ENCODE measurements around the gene C3orf33.

The C3orf33 gene

GRCh38 chr3:155739154-155739553 lies 66.9 kb downstream of the C3orf33 start:
- TF ChIP-seq CSDC2 (CRISPR knock-in tag; IDR thresholded peaks at IDR 0.05) (no peak), ZNF70 (CRISPR knock-in tag; IDR thresholded peaks at IDR 0.05) (no peak), PPARA (CRISPR knock-in tag; IDR thresholded peaks at IDR 0.05; ENCODE audit: borderline replicate concordance) (no peak), BACH2 (CRISPR knock-in tag; IDR thresholded peaks at IDR 0.05; ENCODE audit: borderline replicate concordance) (no peak), CSRNP3 (CRISPR knock-in tag; IDR thresholded peaks at IDR 0.05) (no peak), GLIS3 (CRISPR knock-in tag; IDR thresholded peaks at IDR 0.05) (no peak), TSHZ2 (CRISPR knock-in tag; IDR thresholded peaks at IDR 0.05) (no peak), TCF4 (CRISPR knock-in tag; IDR thresholded peaks at IDR 0.05; ENCODE audit: borderline replicate concordance) (no peak), ZC3H10 (CRISPR knock-in tag; IDR thresholded peaks at IDR 0.05) (no peak), ZFP30 (CRISPR knock-in tag; IDR thresholded peaks at IDR 0.05) (no peak), ARNTL (CRISPR knock-in tag; IDR thresholded peaks at IDR 0.05; ENCODE audit: borderline replicate concordance, low read depth) (no peak), ISL1 (CRISPR knock-in tag; IDR thresholded peaks at IDR 0.05) (no peak), OSR1 (CRISPR knock-in tag; IDR thresholded peaks at IDR 0.05) (no peak), POU6F1 (CRISPR knock-in tag; IDR thresholded peaks at IDR 0.05; ENCODE audit: borderline replicate concordance, low read depth) (no peak), ZFP3 (CRISPR knock-in tag; IDR thresholded peaks at IDR 0.05) (no peak), TOX (CRISPR knock-in tag; IDR thresholded peaks at IDR 0.05; ENCODE audit: borderline replicate concordance) (no peak), CREB5 (CRISPR knock-in tag; IDR thresholded peaks at IDR 0.05; ENCODE audit: low read depth) (no peak)

GRCh38 chr3:155738580-155739076 lies 67.5 kb downstream of the C3orf33 start:
- TF ChIP-seq TSHZ2 (CRISPR knock-in tag; IDR thresholded peaks at IDR 0.05) (no peak), POU6F1 (CRISPR knock-in tag; IDR thresholded peaks at IDR 0.05; ENCODE audit: borderline replicate concordance, low read depth) (no peak), ZNF70 (CRISPR knock-in tag; IDR thresholded peaks at IDR 0.05) (no peak), CREB5 (CRISPR knock-in tag; IDR thresholded peaks at IDR 0.05; ENCODE audit: low read depth) (no peak), TCF4 (CRISPR knock-in tag; IDR thresholded peaks at IDR 0.05; ENCODE audit: borderline replicate concordance) (no peak), ESRRG (CRISPR knock-in tag; IDR thresholded peaks at IDR 0.05) (no peak), OSR1 (CRISPR knock-in tag; IDR thresholded peaks at IDR 0.05) (no peak), TOX (CRISPR knock-in tag; IDR thresholded peaks at IDR 0.05; ENCODE audit: borderline replicate concordance) (no peak), BACH2 (CRISPR knock-in tag; IDR thresholded peaks at IDR 0.05; ENCODE audit: borderline replicate concordance) (no peak), RARB (CRISPR knock-in tag; IDR thresholded peaks at IDR 0.05) (no peak)
- no peak for ATAC-seq

More at GRCh38 chr3:155739154-155739553, 66.9 kb downstream of the C3orf33 start:
- no peak for ATAC-seq
